Stimulated activated CD4-positive, alpha-beta T cell treated with anti-CD3 and anti-CD28 coated beads, TNF-alpha, amount 100 ng/mL, for 48 hours (primary cell): ENCODE measurements around the gene CCSER1.
"Not testable (repeated sequence)": the region's sequence is repeated elsewhere in the genome, so short reads cannot be mapped to it uniquely, and the experiment has no call there.

Experiments used
- DNase-seq, 3 donors: peaks; one replicate each; pipeline ENCODE4 v3.0.0-alpha.2; 2020; ENCODE audit warnings: low read depth in 3 of 3

Gene CCSER1

GRCh38 chr4:91064157-91064853, 937.1 kb downstream of the CCSER1 start:
- no peak for DNase-seq

- no peak for DNase-seq
Observed at GRCh38 chr4:91065117-91065516, 937.9 kb downstream of the CCSER1 start.

GRCh38 chr4:91070736-91071135, 943.5 kb downstream of the CCSER1 start:
- DNase-seq = no peak

- DNase-seq = no peak
Observed at GRCh38 chr4:91076147-91076546, 949.0 kb downstream of the CCSER1 start.

- no peak for DNase-seq
Observed at GRCh38 chr4:91085961-91086360, 958.8 kb downstream of the CCSER1 start.

- DNase-seq = no peak
Observed at GRCh38 chr4:91087743-91088142, 960.5 kb downstream of the CCSER1 start.

- no peak for DNase-seq
Observed at GRCh38 chr4:91089178-91089577, 962.0 kb downstream of the CCSER1 start.

GRCh38 chr4:91092398-91092980, 965.3 kb downstream of the CCSER1 start:
- DNase-seq = no peak

GRCh38 chr4:91094220-91094619, 967.0 kb downstream of the CCSER1 start:
- DNase-seq = not testable (repeated sequence)

GRCh38 chr4:91099666-91100065, 972.5 kb downstream of the CCSER1 start:
- no peak for DNase-seq

GRCh38 chr4:91108751-91109150, 981.6 kb downstream of the CCSER1 start:
- no peak for DNase-seq

- no peak for DNase-seq
Observed at GRCh38 chr4:91111556-91111955, 984.4 kb downstream of the CCSER1 start.

- DNase-seq = no peak
Observed at GRCh38 chr4:91113130-91113706, 986.0 kb downstream of the CCSER1 start.

GRCh38 chr4:91114386-91114785, 987.2 kb downstream of the CCSER1 start:
- DNase-seq = no peak

GRCh38 chr4:91116861-91117260, 989.7 kb downstream of the CCSER1 start:
- DNase-seq = no peak

GRCh38 chr4:91118597-91118996, 991.4 kb downstream of the CCSER1 start:
- no peak for DNase-seq

- DNase-seq = no peak
Observed at GRCh38 chr4:91123742-91124141, 996.5 kb downstream of the CCSER1 start.

GRCh38 chr4:91127192-91127591, 1000.0 kb downstream of the CCSER1 start:
- DNase-seq = no peak

- no peak for DNase-seq
Observed at GRCh38 chr4:91127831-91128230, 1000.6 kb downstream of the CCSER1 start.

GRCh38 chr4:91128519-91128918, 1001.3 kb downstream of the CCSER1 start:
- no peak for DNase-seq

GRCh38 chr4:91147067-91147466, 1019.9 kb downstream of the CCSER1 start:
- DNase-seq = no peak

- not testable (repeated sequence) for DNase-seq
Observed at GRCh38 chr4:91154041-91154440, 1026.8 kb downstream of the CCSER1 start.
